Osteoblast (primary cell): Measurements from ENCODE around the gene ORM2. TPM values are rescaled to one million over a fixed set of nuclear protein-coding genes. Genes with fewer than 3 reads are reported as not detected.

Experiments used
- DNase-seq: peaks from one replicate; pipeline ENCODE4 v3.0.0; 2011; ENCODE audit warnings: low spot score, mixed read lengths; ENCODE audit not compliant: insufficient read length; ENCODE audit errors: missing footprints
- H2AFZ ChIP-seq: 2 replicates; pipeline ENCODE4 v1.6.0; 2011; ENCODE audit warnings: mild to moderate bottlenecking, low read length
- H3K27ac ChIP-seq: 2 replicates; pipeline ENCODE4 v1.5.1; 2011; ENCODE audit warnings: mild to moderate bottlenecking, low read depth, low read length, moderate library complexity
- H3K27me3 ChIP-seq: 2 replicates; pipeline ENCODE4 v1.6.0; 2012; ENCODE audit warnings: mild to moderate bottlenecking, control low read depth, inconsistent platforms, low read length, moderate library complexity; ENCODE audit not compliant: insufficient read depth
- H3K36me3 ChIP-seq: 2 replicates; pipeline ENCODE4 v1.5.1; 2011; ENCODE audit warnings: mild to moderate bottlenecking, low read length, control low read depth, moderate library complexity; ENCODE audit not compliant: insufficient read depth
- H3K4me1 ChIP-seq: 2 replicates; pipeline ENCODE4 v1.5.1; 2011; ENCODE audit warnings: mild to moderate bottlenecking, low read length, control low read depth, moderate library complexity; ENCODE audit not compliant: insufficient read depth
- H3K4me2 ChIP-seq: 2 replicates; pipeline ENCODE4 v1.6.0; 2011; ENCODE audit warnings: mild to moderate bottlenecking, low read length; ENCODE audit not compliant: insufficient read depth
- H3K4me3 ChIP-seq: fragments of 200-600 bp; sonication (generic); 3 replicates; pipeline ENCODE4 v1.5.1; 2012; ENCODE audit warnings: mild to moderate bottlenecking, low read length, inconsistent platforms; ENCODE audit not compliant: insufficient read depth
- H3K79me2 ChIP-seq: 2 replicates; pipeline ENCODE4 v1.6.0; 2012; ENCODE audit warnings: mild to moderate bottlenecking, low read length, control low read depth, inconsistent platforms; ENCODE audit not compliant: insufficient read depth
- H3K9me3 ChIP-seq: 2 replicates; pipeline ENCODE4 v1.5.1; 2011; ENCODE audit warnings: low read depth, low read length, control low read depth
- H4K20me1 ChIP-seq: 2 replicates; pipeline ENCODE4 v1.6.0; 2012; ENCODE audit warnings: mild to moderate bottlenecking, low read length, control low read depth; ENCODE audit not compliant: insufficient read depth
- CTCF ChIP-seq: IDR thresholded peaks from 2 replicates; pipeline ENCODE4 v1.5.1; 2011; ENCODE audit warnings: mild to moderate bottlenecking, low read depth, low read length, moderate library complexity; ENCODE audit errors: extremely low read depth
- total RNA-seq: library from RNA; depleted of rRNA; stranded (reverse); fragments of >200 nt; gene quantifications from 2 replicates; pipeline ENCODE4 v1.2.3, GENCODE V29; 2012

Gene ORM2
- total RNA-seq, 1 donor = not detected

GRCh38 chr9:114312513-114312875, 17.2 kb upstream of the ORM2 start:
- Histone ChIP-seq H2AFZ (no peak overlapping the region), H3K36me3 (peaks cover 2% of the 10 kb centered on the region), H3K4me3 (no peak overlapping the region), H4K20me1 (no peaks in the 10 kb centered on the region), H3K4me1 (peaks cover 5% of the 10 kb centered on the region), H3K4me2 (no peak overlapping the region), H3K27me3 (no peaks in the 10 kb centered on the region), H3K79me2 (no peaks in the 10 kb centered on the region), H3K9me3 (no peaks in the 10 kb centered on the region), H3K27ac (no peak overlapping the region)
- no peak for DNase-seq
- TF ChIP-seq CTCF = no peak

- Histone ChIP-seq H4K20me1 (no peaks in the 10 kb centered on the region), H3K4me2 (no peak overlapping the region), H3K79me2 (no peaks in the 10 kb centered on the region), H3K9me3 (no peaks in the 10 kb centered on the region), H2AFZ (no peak overlapping the region), H3K36me3 (peaks cover 2% of the 10 kb centered on the region), H3K27me3 (no peaks in the 10 kb centered on the region), H3K4me3 (no peak overlapping the region), H3K27ac (no peak overlapping the region), H3K4me1 (peaks cover under 1% of the 10 kb centered on the region)
- no peak for DNase-seq
- no peak for TF ChIP-seq CTCF
Measured at GRCh38 chr9:114313186-114313585, 16.5 kb upstream of the ORM2 start.

- Histone ChIP-seq H3K27ac (no peak overlapping the region), H3K27me3 (no peaks in the 10 kb centered on the region), H3K4me2 (no peak overlapping the region), H4K20me1 (no peaks in the 10 kb centered on the region), H3K36me3 (peaks cover under 1% of the 10 kb centered on the region), H3K4me1 (no peaks in the 10 kb centered on the region), H3K79me2 (no peaks in the 10 kb centered on the region), H3K4me3 (no peak overlapping the region), H2AFZ (no peak overlapping the region), H3K9me3 (no peaks in the 10 kb centered on the region)
- no peak for TF ChIP-seq CTCF
- no peak for DNase-seq
Measured at GRCh38 chr9:114314256-114314867, 15.3 kb upstream of the ORM2 start.

- no peaks in the 10 kb centered on the region for H4K20me1 ChIP-seq
- no peak overlapping the region for H3K27ac ChIP-seq
- no peaks in the 10 kb centered on the region for H3K9me3 ChIP-seq
Measured at GRCh38 chr9:114314881-114315722, 14.6 kb upstream of the ORM2 start.

More at GRCh38 chr9:114314881-114315722, 14.6 kb upstream of the ORM2 start:
- Histone ChIP-seq H3K4me3 (no peak overlapping the region), H3K4me1 (no peaks in the 10 kb centered on the region), H2AFZ (no peak overlapping the region), H3K4me2 (no peak overlapping the region), H3K27me3 (no peaks in the 10 kb centered on the region), H3K36me3 (no peaks in the 10 kb centered on the region), H3K79me2 (no peaks in the 10 kb centered on the region)
- DNase-seq = no peak
- TF ChIP-seq CTCF = no peak
